Measurements from ENCODE around the gene NUDT22. TPM values are rescaled to one million over a fixed set of nuclear protein-coding genes. Genes with fewer than 3 reads are reported as not detected.

NUDT22 gene
- total and polyA plus RNA-seq, 2 of the 8 experiments (the other 6 are each of a cell fraction or from before 2014, with no cell fraction given), result 43.4 to 69.0 TPM

DNA sequence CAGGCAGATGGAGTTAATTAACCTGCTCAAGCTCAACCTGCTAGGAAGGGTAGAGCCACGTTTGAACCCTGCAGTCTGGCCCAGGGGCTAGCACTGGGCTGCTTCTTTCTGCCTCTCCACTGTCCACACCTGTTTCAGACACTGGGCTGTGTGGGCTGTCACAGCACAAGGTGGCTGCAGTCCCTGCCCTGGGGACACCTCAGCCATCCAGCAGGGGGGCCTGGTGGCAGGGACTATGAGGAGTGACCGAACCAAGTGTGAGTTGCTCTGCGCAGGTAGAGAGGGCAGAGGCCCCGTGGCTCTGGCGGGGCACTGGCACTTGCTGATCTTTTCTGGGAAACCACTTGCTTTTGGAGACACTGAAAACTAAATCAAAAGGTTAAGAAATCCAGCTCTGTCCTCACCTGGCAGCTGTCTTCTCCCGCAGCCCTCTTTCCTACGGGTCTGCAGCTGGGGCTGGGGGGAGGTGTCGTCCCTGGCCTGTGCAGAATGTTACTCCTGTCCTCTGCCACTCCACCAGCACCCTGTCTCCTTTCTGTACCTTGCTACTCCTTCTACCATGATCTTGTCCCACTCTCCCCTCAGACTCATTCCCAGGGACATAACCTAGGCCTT is 52.6 kb downstream of the NUDT22 start (continued):
- no peak for TF ChIP-seq SAP30 (IDR thresholded peaks at IDR 0.05; ENCODE audit: insufficient read depth, insufficient replicate concordance, low read length)

Other genes starting within 250 kb of the NUDT22 start
- gene OTUB1, start 239.8 kb upstream of the NUDT22 start, total RNA-seq (2021; fragmentation: NEBNext Ultra II Directional; extraction: Animal tissue kit (Norgen Biotek cat#: 25700)), result 110 and 112 TPM in 2 replicates
- 274 and 348 TPM in 2 replicates for gene OTUB1, start 239.8 kb upstream of the NUDT22 start, polyA plus RNA-seq (2011; rRNA removed)
- gene FLRT1, start 190.3 kb upstream of the NUDT22 start, total RNA-seq (2021; fragmentation: NEBNext Ultra II Directional; extraction: Animal tissue kit (Norgen Biotek cat#: 25700)), result 0.28 and 0.42 TPM in 2 replicates
- 0.14 and 0.20 TPM in 2 replicates for gene FLRT1, start 190.3 kb upstream of the NUDT22 start, polyA plus RNA-seq (2011; rRNA removed)
- gene MACROD1, start 60.2 kb upstream of the NUDT22 start, total RNA-seq (2021; fragmentation: NEBNext Ultra II Directional; extraction: Animal tissue kit (Norgen Biotek cat#: 25700)), result 19.5 and 19.6 TPM in 2 replicates
- gene MACROD1, start 60.2 kb upstream of the NUDT22 start, polyA plus RNA-seq (2011; rRNA removed), result 34.1 and 107 TPM in 2 replicates
- gene STIP1, start 40.1 kb upstream of the NUDT22 start, total RNA-seq (2021; fragmentation: NEBNext Ultra II Directional; extraction: Animal tissue kit (Norgen Biotek cat#: 25700)), result 316 and 329 TPM in 2 replicates
- gene STIP1, start 40.1 kb upstream of the NUDT22 start, polyA plus RNA-seq (2011; rRNA removed), result 140 and 151 TPM in 2 replicates
- 1.4 and 2.7 TPM in 2 replicates for gene FERMT3, start 19.6 kb upstream of the NUDT22 start, total RNA-seq (2021; fragmentation: NEBNext Ultra II Directional; extraction: Animal tissue kit (Norgen Biotek cat#: 25700))
- gene FERMT3, start 19.6 kb upstream of the NUDT22 start, polyA plus RNA-seq (2011; rRNA removed), result 3.7 and 5.9 TPM in 2 replicates
- gene TRPT1, start 88 bp upstream of the NUDT22 start, total RNA-seq (2021; fragmentation: NEBNext Ultra II Directional; extraction: Animal tissue kit (Norgen Biotek cat#: 25700)), result 34.5 and 39.7 TPM in 2 replicates
- 74.6 and 102 TPM in 2 replicates for gene TRPT1, start 88 bp upstream of the NUDT22 start, polyA plus RNA-seq (2011; rRNA removed)
- gene DNAJC4, start 4.3 kb downstream of the NUDT22 start, total RNA-seq (2021; fragmentation: NEBNext Ultra II Directional; extraction: Animal tissue kit (Norgen Biotek cat#: 25700)), result 14.6 and 17.8 TPM in 2 replicates
- gene DNAJC4, start 4.3 kb downstream of the NUDT22 start, polyA plus RNA-seq (2011; rRNA removed), result 31.0 and 34.0 TPM in 2 replicates
- 46.1 and 49.6 TPM in 2 replicates for gene VEGFB, start 8.3 kb downstream of the NUDT22 start, total RNA-seq (2021; fragmentation: NEBNext Ultra II Directional; extraction: Animal tissue kit (Norgen Biotek cat#: 25700))
- 9.3 and 11.4 TPM in 2 replicates for gene VEGFB, start 8.3 kb downstream of the NUDT22 start, polyA plus RNA-seq (2011; rRNA removed)
- 41.7 and 43.2 TPM in 2 replicates for gene FKBP2, start 14.8 kb downstream of the NUDT22 start, total RNA-seq (2021; fragmentation: NEBNext Ultra II Directional; extraction: Animal tissue kit (Norgen Biotek cat#: 25700))
- gene FKBP2, start 14.8 kb downstream of the NUDT22 start, polyA plus RNA-seq (2011; rRNA removed), result 52.5 and 67.3 TPM in 2 replicates
- gene PPP1R14B, start 20.7 kb downstream of the NUDT22 start, total RNA-seq (2021; fragmentation: NEBNext Ultra II Directional; extraction: Animal tissue kit (Norgen Biotek cat#: 25700)), result 418 and 419 TPM in 2 replicates
- 265 and 351 TPM in 2 replicates for gene PPP1R14B, start 20.7 kb downstream of the NUDT22 start, polyA plus RNA-seq (2011; rRNA removed)
- gene PLCB3, start 25.3 kb downstream of the NUDT22 start, total RNA-seq (2021; fragmentation: NEBNext Ultra II Directional; extraction: Animal tissue kit (Norgen Biotek cat#: 25700)), result 104 TPM in 2 replicates
- 47.2 and 70.6 TPM in 2 replicates for gene PLCB3, start 25.3 kb downstream of the NUDT22 start, polyA plus RNA-seq (2011; rRNA removed)
- gene BAD, start 58.4 kb downstream of the NUDT22 start, total RNA-seq (2021; fragmentation: NEBNext Ultra II Directional; extraction: Animal tissue kit (Norgen Biotek cat#: 25700)), result 23.1 and 25.3 TPM in 2 replicates
- 33.7 and 38.4 TPM in 2 replicates for gene BAD, start 58.4 kb downstream of the NUDT22 start, polyA plus RNA-seq (2011; rRNA removed)
- 36.8 and 37.8 TPM in 2 replicates for gene GPR137, start 59.6 kb downstream of the NUDT22 start, total RNA-seq (2021; fragmentation: NEBNext Ultra II Directional; extraction: Animal tissue kit (Norgen Biotek cat#: 25700))
- gene GPR137, start 59.6 kb downstream of the NUDT22 start, polyA plus RNA-seq (2011; rRNA removed), result 36.2 and 55.5 TPM in 2 replicates
- 0.19 TPM in 1 of 2 replicates, not detected in the other for gene KCNK4, start 65.0 kb downstream of the NUDT22 start, total RNA-seq (2021; fragmentation: NEBNext Ultra II Directional; extraction: Animal tissue kit (Norgen Biotek cat#: 25700))
- gene KCNK4, start 65.0 kb downstream of the NUDT22 start, polyA plus RNA-seq (2011; rRNA removed), result not detected in 2 replicates
- not detected in 2 replicates for gene CATSPERZ, start 74.1 kb downstream of the NUDT22 start, total RNA-seq (2021; fragmentation: NEBNext Ultra II Directional; extraction: Animal tissue kit (Norgen Biotek cat#: 25700))
- 0.77 and 1.1 TPM in 2 replicates for gene CATSPERZ, start 74.1 kb downstream of the NUDT22 start, polyA plus RNA-seq (2011; rRNA removed)
- gene ESRRA, start 79.2 kb downstream of the NUDT22 start, total RNA-seq (2021; fragmentation: NEBNext Ultra II Directional; extraction: Animal tissue kit (Norgen Biotek cat#: 25700)), result 36.1 and 37.0 TPM in 2 replicates
- gene ESRRA, start 79.2 kb downstream of the NUDT22 start, polyA plus RNA-seq (2011; rRNA removed), result 18.2 and 20.9 TPM in 2 replicates
- gene TRMT112, start 91.3 kb downstream of the NUDT22 start, total RNA-seq (2021; fragmentation: NEBNext Ultra II Directional; extraction: Animal tissue kit (Norgen Biotek cat#: 25700)), result 300 and 326 TPM in 2 replicates
- 650 and 707 TPM in 2 replicates for gene TRMT112, start 91.3 kb downstream of the NUDT22 start, polyA plus RNA-seq (2011; rRNA removed)
- 201 and 225 TPM in 2 replicates for gene PRDX5, start 91.8 kb downstream of the NUDT22 start, total RNA-seq (2021; fragmentation: NEBNext Ultra II Directional; extraction: Animal tissue kit (Norgen Biotek cat#: 25700))
- 582 and 631 TPM in 2 replicates for gene PRDX5, start 91.8 kb downstream of the NUDT22 start, polyA plus RNA-seq (2011; rRNA removed)
- 11.2 and 12.5 TPM in 2 replicates for gene CCDC88B, start 113.9 kb downstream of the NUDT22 start, total RNA-seq (2021; fragmentation: NEBNext Ultra II Directional; extraction: Animal tissue kit (Norgen Biotek cat#: 25700))
- 5.9 and 7.9 TPM in 2 replicates for gene CCDC88B, start 113.9 kb downstream of the NUDT22 start, polyA plus RNA-seq (2011; rRNA removed)
- gene RPS6KA4, start 132.9 kb downstream of the NUDT22 start, total RNA-seq (2021; fragmentation: NEBNext Ultra II Directional; extraction: Animal tissue kit (Norgen Biotek cat#: 25700)), result 12.6 and 13.2 TPM in 2 replicates
- 8.2 and 12.1 TPM in 2 replicates for gene RPS6KA4, start 132.9 kb downstream of the NUDT22 start, polyA plus RNA-seq (2011; rRNA removed)

Measured in H1 (cell line).